Lung microvascular endothelial cell (primary cell): Measurements from ENCODE around the gene ACSL1. TPM values are rescaled to one million over a fixed set of nuclear protein-coding genes. Genes with fewer than 3 reads are reported as not detected.
"Not testable (repeated sequence)": the region's sequence is repeated elsewhere in the genome, so short reads cannot be mapped to it uniquely, and the experiment has no call there.

Source experiments
- DNase-seq, 2 donors: peaks; one replicate each; pipeline versions ENCODE4 v3.0.0 to v3.0.0-alpha.2; 2010; ENCODE audit warnings: low read depth in 2 of 2
- total RNA-seq: library from RNA; depleted of rRNA; stranded (reverse); fragments of >200 nt; gene quantifications from 2 replicates; pipeline ENCODE4 v1.2.1, GENCODE V29; 2014

Gene ACSL1
- total RNA-seq, 1 donor from 2014 or later, result 3.6 TPM

GRCh38 chr4:184792334-184792733 is 33.4 kb downstream of the ACSL1 start:
- DNase-seq, result no peak

- DNase-seq, result no peak
Measured at GRCh38 chr4:184790826-184791225, 34.9 kb downstream of the ACSL1 start.

- DNase-seq, result peak; percentile 17 to 44
Measured at GRCh38 chr4:184787766-184788503, 37.8 kb downstream of the ACSL1 start.

GRCh38 chr4:184785813-184786212 is 40.0 kb downstream of the ACSL1 start:
- no peak for DNase-seq

GRCh38 chr4:184784628-184785257 is 41.0 kb downstream of the ACSL1 start:
- DNase-seq, result no peak

- no peak for DNase-seq
Measured at GRCh38 chr4:184782731-184783373, 42.9 kb downstream of the ACSL1 start.

GRCh38 chr4:184779160-184779559 is 46.6 kb downstream of the ACSL1 start:
- DNase-seq, result not testable (repeated sequence)

- no peak for DNase-seq
Measured at GRCh38 chr4:184778325-184778724, 47.4 kb downstream of the ACSL1 start.

- no peak for DNase-seq
Measured at GRCh38 chr4:184776821-184777220, 48.9 kb downstream of the ACSL1 start.

GRCh38 chr4:184775854-184776555 is 49.8 kb downstream of the ACSL1 start:
- DNase-seq, result no peak

- no peak for DNase-seq
Measured at GRCh38 chr4:184774152-184774551, 51.6 kb downstream of the ACSL1 start.

- no peak for DNase-seq
Measured at GRCh38 chr4:184771416-184771815, 54.4 kb downstream of the ACSL1 start.

- no peak for DNase-seq
Measured at GRCh38 chr4:184769141-184769765, 56.5 kb downstream of the ACSL1 start.

GRCh38 chr4:184768296-184768695 is 57.5 kb downstream of the ACSL1 start:
- no peak for DNase-seq

GRCh38 chr4:184766446-184766845 is 59.3 kb downstream of the ACSL1 start:
- no peak for DNase-seq

GRCh38 chr4:184765473-184766340 is 60.1 kb downstream of the ACSL1 start:
- no peak for DNase-seq

- DNase-seq, result no peak
Measured at GRCh38 chr4:184764601-184765000, 61.2 kb downstream of the ACSL1 start.

GRCh38 chr4:184763150-184763780 is 62.5 kb downstream of the ACSL1 start:
- no peak for DNase-seq

GRCh38 chr4:184762100-184762499 is 63.7 kb downstream of the ACSL1 start:
- no peak for DNase-seq

- DNase-seq, result no peak
Measured at GRCh38 chr4:184760681-184761080, 65.1 kb downstream of the ACSL1 start.
